HepG2 (cell line): ENCODE data around the gene PHOSPHO2. TPM values are rescaled to one million over a fixed set of nuclear protein-coding genes. Genes with fewer than 3 reads are reported as not detected.

Experiments used
- ATF7-NPFF ChIP-seq: sonication (generic); formaldehyde crosslinking; IDR thresholded peaks from 2 replicates; pipeline ENCODE4 v1.8.1; 2023; ENCODE audit warnings: mild to moderate bottlenecking, low read depth, missing genetic modification reagents, moderate library complexity
- ESRRA ChIP-seq: sonication (generic); formaldehyde crosslinking; IDR thresholded peaks from 2 replicates; pipeline ENCODE4 v1.5.1; 2020; ENCODE audit warnings: mild to moderate bottlenecking, low read depth, missing genetic modification reagents
- FOXM1 ChIP-seq: sonication (generic); formaldehyde crosslinking; IDR thresholded peaks from 2 replicates; pipeline ENCODE4 v1.5.0; 2020; ENCODE audit warnings: missing genetic modification reagents
- HES4 ChIP-seq: sonication (generic); formaldehyde crosslinking; IDR thresholded peaks from 2 replicates; pipeline ENCODE4 v1.9.0; 2021; ENCODE audit warnings: mild to moderate bottlenecking, missing genetic modification reagents, borderline replicate concordance
- KDM6A ChIP-seq: IDR thresholded peaks from 2 replicates; pipeline ENCODE4 v1.6.1; 2016; ENCODE audit warnings: low read depth
- KLF12 ChIP-seq: sonication (generic); formaldehyde crosslinking; IDR thresholded peaks from 2 replicates; pipeline ENCODE4 v1.4.0; 2020; ENCODE audit warnings: missing genetic modification reagents, borderline replicate concordance
- KLF13 ChIP-seq: sonication (generic); formaldehyde crosslinking; IDR thresholded peaks from 2 replicates; pipeline ENCODE4 v1.4.0; 2020; ENCODE audit warnings: mild to moderate bottlenecking, missing genetic modification reagents
- NFRKB ChIP-seq: fragments of 450-650 bp; IDR thresholded peaks from 2 replicates; pipeline ENCODE4 v1.6.1; 2017
- PLRG1 ChIP-seq: fragments of 450-650 bp; conservative IDR thresholded peaks from 2 replicates; pipeline ENCODE4 v1.6.1; 2016
- SIX1 ChIP-seq: sonication (generic); formaldehyde crosslinking; IDR thresholded peaks from 2 replicates; pipeline ENCODE4 v1.4.0; 2020; ENCODE audit warnings: missing genetic modification reagents, borderline replicate concordance
- SOX5 ChIP-seq: IDR thresholded peaks from 2 replicates; pipeline ENCODE4 v1.6.1; 2016; ENCODE audit warnings: borderline replicate concordance
- YY1 ChIP-seq: IDR thresholded peaks from 2 replicates; pipeline ENCODE4 v1.6.1; 2011; ENCODE audit warnings: low read length, low read depth, moderate library complexity, mild to moderate bottlenecking; ENCODE audit not compliant: insufficient read depth, insufficient replicate concordance
- ZFP82 ChIP-seq: sonication (generic); formaldehyde crosslinking; IDR thresholded peaks from 2 replicates; pipeline ENCODE4 v1.5.1; 2020; ENCODE audit warnings: mild to moderate bottlenecking, missing genetic modification reagents, borderline replicate concordance
- ZNF350 ChIP-seq: sonication (generic); formaldehyde crosslinking; IDR thresholded peaks from 2 replicates; pipeline ENCODE4 v1.4.0; 2020; ENCODE audit warnings: mild to moderate bottlenecking, low read depth, missing genetic modification reagents, borderline replicate concordance
- ZNF354B ChIP-seq: sonication (generic); formaldehyde crosslinking; IDR thresholded peaks from 2 replicates; pipeline ENCODE4 v1.8.0; 2022; ENCODE audit warnings: mild to moderate bottlenecking, missing genetic modification reagents
- ZNF598 ChIP-seq: sonication (generic); formaldehyde crosslinking; IDR thresholded peaks from 2 replicates; pipeline ENCODE4 v1.5.1; 2020; ENCODE audit warnings: mild to moderate bottlenecking, missing genetic modification reagents, borderline replicate concordance
- polyA plus RNA-seq, 8 experiments: library from polyadenylated mRNA; depleted of rRNA in 3 of 8; stranded (reverse) in 7 of 8; unstranded in 1 of 8; fragments of >200 nt; fragmentation: Illumina TruSeq in 4 of 8; extraction: Trizol in 4 of 8; gene quantifications; 2 replicates each; pipeline versions ENCODE4 v1.2.1 to v1.2.3, GENCODE V29; 2011 to 2016; ENCODE audit warnings: low read depth in 4 of 8, missing spikeins in 1 of 8, mixed read lengths in 1 of 8; ENCODE audit not compliant: insufficient read depth in 1 of 8
- total RNA-seq, 5 experiments: library from RNA; depleted of rRNA; stranded (reverse); fragments of >200 nt; fragmentation: Illumina TruSeq; extraction: Trizol; gene quantifications; 2 replicates each; pipeline ENCODE4 v1.2.3, GENCODE V29; 2016; ENCODE audit warnings: low read depth in 1 of 5
- TF ChIP-seq, protein P1 (sequence below): sonication (generic); formaldehyde crosslinking; IDR thresholded peaks from 2 replicates; pipeline ENCODE4 v1.4.0; 2020; ENCODE audit warnings: missing genetic modification reagents, borderline replicate concordance
- TF ChIP-seq, protein P2 (sequence below): sonication (generic); formaldehyde crosslinking; IDR thresholded peaks from 2 replicates; pipeline ENCODE4 v1.8.0; 2022; ENCODE audit warnings: missing genetic modification reagents, mild to moderate bottlenecking, inconsistent platforms, borderline replicate concordance
- TF ChIP-seq, protein P3 (sequence below): sonication (generic); formaldehyde crosslinking; IDR thresholded peaks from 2 replicates; pipeline ENCODE4 v1.8.1; 2023; ENCODE audit warnings: missing genetic modification reagents, inconsistent platforms, borderline replicate concordance
- TF ChIP-seq, protein P4 (sequence below): sonication (generic); formaldehyde crosslinking; IDR thresholded peaks from 2 replicates; pipeline ENCODE4 v1.8.0; 2022; ENCODE audit warnings: mild to moderate bottlenecking, missing genetic modification reagents; ENCODE audit not compliant: insufficient replicate concordance
- TF ChIP-seq, protein P5 (sequence below), 2 experiments: fragments of 450-650 bp in 1 of 2; sonication (generic) in 1 of 2; formaldehyde crosslinking; IDR thresholded peaks; 2 replicates each; pipeline versions ENCODE4 v1.5.0 to v1.8.0; 2020 to 2022; ENCODE audit warnings: mild to moderate bottlenecking in 1 of 2, missing genetic modification reagents in 1 of 2

PHOSPHO2 gene
- total and polyA plus RNA-seq, 2 of the 13 experiments (the other 11 are each of a cell fraction or from before 2014, with no cell fraction given) = 6.1 to 11.4 TPM

DNA sequence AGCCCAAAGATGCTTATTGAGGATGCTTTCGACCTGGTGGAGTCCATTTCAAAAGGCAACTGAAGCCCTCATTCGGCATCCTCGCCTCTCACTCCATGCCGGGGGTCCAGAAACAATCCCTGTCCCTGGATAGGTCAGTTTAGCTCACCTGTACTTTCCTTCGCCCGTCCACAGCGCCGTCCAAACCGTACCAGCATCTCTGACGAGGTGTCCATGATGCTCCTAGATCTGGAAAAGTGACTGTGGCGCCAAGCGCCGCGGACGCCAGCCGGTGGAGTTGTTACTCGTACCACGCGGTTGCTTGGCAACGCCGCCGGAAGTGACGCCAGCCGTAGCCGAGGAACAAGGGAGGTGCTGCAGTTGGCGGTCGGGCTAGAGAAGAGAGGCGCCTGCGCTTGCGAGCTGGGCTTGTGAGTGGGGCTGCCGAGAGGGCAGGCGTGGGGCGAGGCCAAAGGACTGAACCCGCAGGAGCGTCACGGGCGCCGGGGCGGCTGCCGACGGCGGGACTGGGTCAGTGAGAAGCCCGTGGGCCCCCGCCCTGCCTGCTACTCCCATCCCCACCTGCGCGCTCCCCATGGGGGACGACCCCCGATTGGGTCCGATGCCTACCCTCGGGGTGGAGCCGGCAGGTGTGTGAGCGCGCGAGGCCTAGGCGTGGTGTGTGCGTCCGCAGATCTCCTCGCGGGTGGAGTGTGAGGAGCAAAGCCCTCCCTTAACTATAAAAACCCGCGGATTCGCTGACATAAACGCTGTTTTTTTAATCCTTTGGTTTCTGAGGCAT is at the start of gene PHOSPHO2, which contains the start of gene CFAP210 (continued):
- TF ChIP-seq, protein P1, sequence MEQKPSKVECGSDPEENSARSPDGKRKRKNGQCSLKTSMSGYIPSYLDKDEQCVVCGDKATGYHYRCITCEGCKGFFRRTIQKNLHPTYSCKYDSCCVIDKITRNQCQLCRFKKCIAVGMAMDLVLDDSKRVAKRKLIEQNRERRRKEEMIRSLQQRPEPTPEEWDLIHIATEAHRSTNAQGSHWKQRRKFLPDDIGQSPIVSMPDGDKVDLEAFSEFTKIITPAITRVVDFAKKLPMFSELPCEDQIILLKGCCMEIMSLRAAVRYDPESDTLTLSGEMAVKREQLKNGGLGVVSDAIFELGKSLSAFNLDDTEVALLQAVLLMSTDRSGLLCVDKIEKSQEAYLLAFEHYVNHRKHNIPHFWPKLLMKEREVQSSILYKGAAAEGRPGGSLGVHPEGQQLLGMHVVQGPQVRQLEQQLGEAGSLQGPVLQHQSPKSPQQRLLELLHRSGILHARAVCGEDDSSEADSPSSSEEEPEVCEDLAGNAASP (CRISPR knock-in tag) = peak; percentile 63; the same call in 1 of the 2 replicates
- TF ChIP-seq, protein P2, sequence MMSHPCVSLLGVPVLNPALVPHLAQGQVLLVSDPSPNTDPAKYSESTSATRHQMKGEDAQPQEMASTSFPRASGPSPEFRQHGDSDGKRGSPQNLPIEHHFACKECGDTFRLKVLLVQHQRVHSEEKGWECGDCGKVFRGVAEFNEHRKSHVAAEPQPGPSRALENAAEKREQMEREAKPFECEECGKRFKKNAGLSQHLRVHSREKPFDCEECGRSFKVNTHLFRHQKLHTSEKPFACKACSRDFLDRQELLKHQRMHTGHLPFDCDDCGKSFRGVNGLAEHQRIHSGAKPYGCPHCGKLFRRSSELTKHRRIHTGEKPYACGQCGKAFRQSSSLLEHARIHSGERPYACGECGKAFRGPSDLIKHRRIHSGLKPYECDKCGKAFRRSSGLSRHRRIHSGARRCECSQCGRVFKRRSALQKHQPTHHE = peak; percentile 99; the same call in 1 of the 2 replicates
- TF ChIP-seq ZNF598 (peak; percentile 99), SIX1 (CRISPR knock-in tag) (peak; percentile 59; the same call in 1 of the 2 replicates), KLF13 (CRISPR knock-in tag) (0 out of 2 replicates have a peak, but pooled peaks have one; percentile 79), KDM6A (CRISPR knock-in tag) (no peak), NFRKB (no peak), SOX5 (peak; percentile 47; the same call in 1 of the 2 replicates), ZFP82 (CRISPR knock-in tag) (no peak; the same call in 1 of the 2 replicates), YY1 (peak; percentile 79), FOXM1 (peak; percentile 79; the same call in 1 of the 2 replicates), ESRRA (CRISPR knock-in tag) (peak; percentile 63; the same call in 1 of the 2 replicates), HES4 (peak; percentile 59; the same call in 1 of the 2 replicates), ZNF354B (CRISPR knock-in tag) (peak; percentile 71; the same call in 1 of the 2 replicates), KLF12 (CRISPR knock-in tag) (peak; percentile 66; the same call in 1 of the 2 replicates), ZNF350 (CRISPR knock-in tag) (peak; percentile 96), PLRG1 (no peak), ATF7-NPFF (peak; percentile 90; the same call in 1 of the 2 replicates)
- TF ChIP-seq, protein P3, sequence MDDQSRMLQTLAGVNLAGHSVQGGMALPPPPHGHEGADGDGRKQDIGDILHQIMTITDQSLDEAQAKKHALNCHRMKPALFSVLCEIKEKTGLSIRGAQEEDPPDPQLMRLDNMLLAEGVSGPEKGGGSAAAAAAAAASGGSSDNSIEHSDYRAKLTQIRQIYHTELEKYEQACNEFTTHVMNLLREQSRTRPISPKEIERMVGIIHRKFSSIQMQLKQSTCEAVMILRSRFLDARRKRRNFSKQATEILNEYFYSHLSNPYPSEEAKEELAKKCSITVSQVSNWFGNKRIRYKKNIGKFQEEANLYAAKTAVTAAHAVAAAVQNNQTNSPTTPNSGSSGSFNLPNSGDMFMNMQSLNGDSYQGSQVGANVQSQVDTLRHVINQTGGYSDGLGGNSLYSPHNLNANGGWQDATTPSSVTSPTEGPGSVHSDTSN (CRISPR knock-in tag) = 0 out of 2 replicates have a peak, but pooled peaks have one; percentile 85
- TF ChIP-seq, protein P4, sequence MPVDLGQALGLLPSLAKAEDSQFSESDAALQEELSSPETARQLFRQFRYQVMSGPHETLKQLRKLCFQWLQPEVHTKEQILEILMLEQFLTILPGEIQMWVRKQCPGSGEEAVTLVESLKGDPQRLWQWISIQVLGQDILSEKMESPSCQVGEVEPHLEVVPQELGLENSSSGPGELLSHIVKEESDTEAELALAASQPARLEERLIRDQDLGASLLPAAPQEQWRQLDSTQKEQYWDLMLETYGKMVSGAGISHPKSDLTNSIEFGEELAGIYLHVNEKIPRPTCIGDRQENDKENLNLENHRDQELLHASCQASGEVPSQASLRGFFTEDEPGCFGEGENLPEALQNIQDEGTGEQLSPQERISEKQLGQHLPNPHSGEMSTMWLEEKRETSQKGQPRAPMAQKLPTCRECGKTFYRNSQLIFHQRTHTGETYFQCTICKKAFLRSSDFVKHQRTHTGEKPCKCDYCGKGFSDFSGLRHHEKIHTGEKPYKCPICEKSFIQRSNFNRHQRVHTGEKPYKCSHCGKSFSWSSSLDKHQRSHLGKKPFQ (CRISPR knock-in tag) = peak; percentile 77
- TF ChIP-seq, protein P5, sequence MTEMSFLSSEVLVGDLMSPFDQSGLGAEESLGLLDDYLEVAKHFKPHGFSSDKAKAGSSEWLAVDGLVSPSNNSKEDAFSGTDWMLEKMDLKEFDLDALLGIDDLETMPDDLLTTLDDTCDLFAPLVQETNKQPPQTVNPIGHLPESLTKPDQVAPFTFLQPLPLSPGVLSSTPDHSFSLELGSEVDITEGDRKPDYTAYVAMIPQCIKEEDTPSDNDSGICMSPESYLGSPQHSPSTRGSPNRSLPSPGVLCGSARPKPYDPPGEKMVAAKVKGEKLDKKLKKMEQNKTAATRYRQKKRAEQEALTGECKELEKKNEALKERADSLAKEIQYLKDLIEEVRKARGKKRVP (CRISPR knock-in tag; IDR thresholded peaks at IDR 0.05) = peak in 1 of 2 experiments; percentile 42; a peak in 1 of 4 replicates
